ENCODE data around the gene SPC25. TPM values are rescaled to one million over a fixed set of nuclear protein-coding genes. Genes with fewer than 3 reads are reported as not detected.
A peak's percentile ranks its signal among the peaks of the same experiment; 100 is the strongest.

Gene SPC25, protein sequence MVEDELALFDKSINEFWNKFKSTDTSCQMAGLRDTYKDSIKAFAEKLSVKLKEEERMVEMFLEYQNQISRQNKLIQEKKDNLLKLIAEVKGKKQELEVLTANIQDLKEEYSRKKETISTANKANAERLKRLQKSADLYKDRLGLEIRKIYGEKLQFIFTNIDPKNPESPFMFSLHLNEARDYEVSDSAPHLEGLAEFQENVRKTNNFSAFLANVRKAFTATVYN
- polyA plus RNA-seq (2013, experiment 1 of 2), result 37.0 TPM
- 35.9 TPM for polyA plus RNA-seq (2013, experiment 2 of 2)

DNA sequence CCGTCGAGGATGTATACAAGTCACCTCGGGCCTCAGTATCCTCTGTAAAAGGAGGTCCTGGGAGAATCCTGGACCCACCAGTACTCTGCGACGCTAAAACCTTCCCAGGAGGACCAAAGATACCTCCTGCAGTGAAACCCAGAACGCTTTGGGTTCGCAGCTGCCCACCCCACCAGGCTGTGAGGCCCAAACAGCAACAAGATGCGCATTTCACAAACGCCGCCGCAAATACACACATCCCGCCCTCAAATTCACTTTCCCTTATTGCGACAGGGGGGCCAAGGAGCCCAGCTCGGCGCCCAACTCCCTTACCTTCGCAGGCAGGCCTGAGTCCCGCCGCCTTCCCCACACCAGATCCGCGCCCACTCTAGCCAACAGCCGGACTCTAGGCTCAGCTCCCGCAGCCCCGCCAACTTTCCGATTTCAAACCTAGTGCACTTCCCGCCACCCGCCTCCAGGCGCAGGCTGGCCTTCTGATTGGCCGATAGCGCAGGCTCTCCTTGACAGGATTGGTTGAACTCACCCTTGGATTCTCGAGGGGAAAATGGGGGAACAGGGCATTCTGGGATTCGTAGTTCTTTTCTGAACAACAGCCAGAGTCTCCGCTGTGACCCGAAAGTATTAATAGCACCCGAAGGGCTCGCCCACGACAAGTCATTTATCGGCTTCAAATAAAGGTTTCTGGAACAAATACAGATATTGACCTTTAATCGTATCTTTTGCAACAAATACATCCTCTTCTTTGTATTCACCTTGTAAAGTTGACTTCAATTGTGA is at the start of gene SPC25:
SPC25 (minus strand) TSS at position 425 of the 777 bp plus-strand sequence. CDS start 911 bp downstream, outside the sequence.
- Histone ChIP-seq H2AK5ac (ENCODE audit: low read length) (no peak within 1 kb of the TSS), H3K4me3 (ENCODE audit: low read length) (peak within 1 kb of the TSS; percentile 95), H4K5ac (ENCODE audit: low read length) (no peak within 1 kb of the TSS), H3K23ac (ENCODE audit: low read length) (no peak within 1 kb of the TSS), H3K36me3 (ENCODE audit: control insufficient read depth, insufficient read depth, low read length) (no peaks in the 10 kb centered on the region), H4K8ac (ENCODE audit: low read depth, low read length) (peak within 1 kb of the TSS; percentile 82), H3K4ac (ENCODE audit: low read depth, low read length) (no peak within 1 kb of the TSS), H3K18ac (ENCODE audit: low read length) (peak within 1 kb of the TSS; percentile 34), H2BK120ac (ENCODE audit: low read depth, low read length) (no peak within 1 kb of the TSS), H3K79me2 (ENCODE audit: control insufficient read depth, insufficient read depth, low read length) (peaks cover 3% of the 10 kb centered on the region), H3K79me1 (ENCODE audit: low read length) (peaks cover 4% of the 10 kb centered on the region), H3K27ac (ENCODE audit: low read depth, low read length) (no peak within 1 kb of the TSS), H3K56ac (ENCODE audit: low read length) (peak within 1 kb of the TSS; percentile 94), H2BK5ac (ENCODE audit: low read length) (no peak within 1 kb of the TSS), H3K27me3 (ENCODE audit: insufficient read depth, low read length, poor library complexity) (no peaks in the 10 kb centered on the region), H2BK15ac (replicated peaks; ENCODE audit: low read depth) (no peak within 1 kb of the TSS), H3K4me1 (ENCODE audit: control insufficient read depth, low read depth, low read length) (no peaks in the 10 kb centered on the region), H3K9ac (ENCODE audit: low read length) (peak within 1 kb of the TSS; percentile 94), H3K4me2 (ENCODE audit: low read length) (peak within 1 kb of the TSS; percentile 72)
- peak; percentile 97 for DNase-seq
- no CpG with 5 or more reads among the region's 38 CpGs for WGBS (ENCODE audit: extremely low coverage, insufficient coverage, low lambda C conversion rate)

DNA sequence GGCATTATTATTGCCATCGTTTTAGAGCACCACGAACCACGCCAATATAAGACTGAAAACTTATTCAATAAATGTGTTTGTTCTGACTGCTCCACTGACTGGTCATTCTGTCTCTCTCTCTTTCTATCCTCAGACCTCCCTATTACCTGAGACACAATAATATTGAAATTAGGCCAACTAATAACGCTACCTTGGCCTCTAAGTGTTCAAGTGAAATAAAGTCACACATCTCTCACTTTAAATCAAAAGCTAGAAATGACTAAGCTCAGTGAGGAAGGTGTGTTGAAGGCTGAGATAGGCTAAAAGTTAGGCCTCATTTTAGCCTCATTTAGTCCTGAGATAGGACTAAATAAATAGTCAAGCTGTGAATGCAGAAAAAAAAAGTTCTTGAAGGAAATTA is 49.7 kb upstream of the SPC25 start:
- H3K18ac ChIP-seq (ENCODE audit: low read length), result no peak overlapping the region
- no peak overlapping the region for H3K4ac ChIP-seq (ENCODE audit: low read depth, low read length)
- no peak overlapping the region for H3K23ac ChIP-seq (ENCODE audit: low read length)
- no peak overlapping the region for H3K9ac ChIP-seq (ENCODE audit: low read length)
- H3K36me3 ChIP-seq (ENCODE audit: control insufficient read depth, insufficient read depth, low read length), result no peaks in the 10 kb centered on the region
- H2AK5ac ChIP-seq (ENCODE audit: low read length), result no peak overlapping the region
- no peaks in the 10 kb centered on the region for H3K79me2 ChIP-seq (ENCODE audit: control insufficient read depth, insufficient read depth, low read length)
- H3K27me3 ChIP-seq (ENCODE audit: insufficient read depth, low read length, poor library complexity), result no peaks in the 10 kb centered on the region
- no CpG with 5 or more reads among the region's 4 CpGs for WGBS (ENCODE audit: extremely low coverage, insufficient coverage, low lambda C conversion rate)
- H2BK5ac ChIP-seq (ENCODE audit: low read length), result no peak overlapping the region
- no peak overlapping the region for H4K5ac ChIP-seq (ENCODE audit: low read length)
- DNase-seq, result no peak
- H3K27ac ChIP-seq (ENCODE audit: low read depth, low read length), result no peak overlapping the region
- no peak overlapping the region for H4K8ac ChIP-seq (ENCODE audit: low read depth, low read length)
- no peak overlapping the region for H3K4me2 ChIP-seq (ENCODE audit: low read length)
- no peaks in the 10 kb centered on the region for H3K79me1 ChIP-seq (ENCODE audit: low read length)
- H2BK120ac ChIP-seq (ENCODE audit: low read depth, low read length), result no peak overlapping the region
- H2BK15ac ChIP-seq (replicated peaks; ENCODE audit: low read depth), result no peak overlapping the region
- no peak overlapping the region for H3K4me3 ChIP-seq (ENCODE audit: low read length)
- peaks cover 2% of the 10 kb centered on the region for H3K4me1 ChIP-seq (ENCODE audit: control insufficient read depth, low read depth, low read length)
- no peak overlapping the region for H3K56ac ChIP-seq (ENCODE audit: low read length)

DNA sequence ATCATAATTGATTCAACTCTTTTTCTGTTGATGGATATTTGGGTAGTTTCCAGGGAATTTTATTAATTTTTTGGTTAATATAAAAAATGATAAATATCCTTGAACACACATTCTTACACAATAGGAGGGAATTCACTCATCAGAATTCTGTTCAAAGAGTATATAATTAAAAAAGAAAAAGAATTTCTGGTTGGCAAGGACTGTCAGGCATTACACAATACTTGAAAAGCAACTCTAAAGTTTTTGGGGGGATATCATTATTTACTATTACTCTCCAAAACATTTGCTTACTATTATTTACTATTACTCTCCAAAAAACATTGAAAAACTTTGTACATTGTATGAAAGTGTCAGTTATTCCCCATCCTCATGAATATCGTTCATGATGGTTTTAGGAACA is 48.8 kb upstream of the SPC25 start:
- Histone ChIP-seq H3K27me3 (ENCODE audit: insufficient read depth, low read length, poor library complexity) (no peaks in the 10 kb centered on the region), H3K4ac (ENCODE audit: low read depth, low read length) (no peak overlapping the region), H3K23ac (ENCODE audit: low read length) (no peak overlapping the region), H4K8ac (ENCODE audit: low read depth, low read length) (no peak overlapping the region), H3K4me1 (ENCODE audit: control insufficient read depth, low read depth, low read length) (peaks cover 2% of the 10 kb centered on the region), H3K18ac (ENCODE audit: low read length) (no peak overlapping the region), H3K4me3 (ENCODE audit: low read length) (no peak overlapping the region), H3K36me3 (ENCODE audit: control insufficient read depth, insufficient read depth, low read length) (no peaks in the 10 kb centered on the region), H3K56ac (ENCODE audit: low read length) (no peak overlapping the region), H2BK120ac (ENCODE audit: low read depth, low read length) (no peak overlapping the region), H4K5ac (ENCODE audit: low read length) (no peak overlapping the region), H3K79me1 (ENCODE audit: low read length) (no peaks in the 10 kb centered on the region), H2BK5ac (ENCODE audit: low read length) (no peak overlapping the region), H3K27ac (ENCODE audit: low read depth, low read length) (no peak overlapping the region), H2BK15ac (replicated peaks; ENCODE audit: low read depth) (no peak overlapping the region), H2AK5ac (ENCODE audit: low read length) (no peak overlapping the region), H3K4me2 (ENCODE audit: low read length) (no peak overlapping the region), H3K79me2 (ENCODE audit: control insufficient read depth, insufficient read depth, low read length) (no peaks in the 10 kb centered on the region), H3K9ac (ENCODE audit: low read length) (no peak overlapping the region)
- no CpG with 5 or more reads among the region's 1 CpG for WGBS (ENCODE audit: extremely low coverage, insufficient coverage, low lambda C conversion rate)
- no peak for DNase-seq

DNA sequence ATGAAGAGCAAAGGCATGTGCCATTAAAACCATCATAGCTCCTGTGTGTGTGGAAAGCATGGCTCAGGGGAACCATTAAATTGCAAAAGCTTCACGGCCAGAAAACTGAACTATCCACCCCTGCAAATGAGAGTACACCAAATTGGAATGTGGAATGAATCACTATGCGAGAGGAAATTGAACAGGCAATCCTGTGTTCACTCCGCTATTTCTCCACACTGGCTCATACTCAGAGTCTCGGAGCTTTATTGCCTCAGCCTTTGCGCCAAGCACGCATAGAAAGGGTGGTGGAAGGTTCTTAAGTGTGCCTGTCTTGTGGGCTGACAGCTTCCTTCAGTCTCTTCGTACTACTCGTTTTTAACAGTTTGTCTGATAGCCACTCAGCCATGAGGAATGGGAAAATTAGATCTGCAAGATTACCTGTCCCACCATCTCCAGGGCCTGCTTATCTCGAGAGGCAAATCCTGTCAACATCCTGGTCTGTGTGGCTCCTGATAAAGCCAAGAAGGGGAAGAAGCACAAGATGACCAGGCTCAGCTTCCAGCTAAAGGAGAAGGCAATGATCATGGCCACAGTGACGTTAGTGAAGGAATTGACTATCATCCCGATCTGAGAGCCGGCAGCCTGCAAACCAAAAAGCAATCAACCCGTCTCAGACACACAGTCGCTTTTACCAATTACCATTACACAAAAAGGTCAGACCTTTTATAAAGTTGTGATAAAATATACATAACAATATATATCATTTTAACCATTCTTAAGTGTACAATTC is 45.8 kb upstream of the SPC25 start:
- peaks cover 2% of the 10 kb centered on the region for H3K4me1 ChIP-seq (ENCODE audit: control insufficient read depth, low read depth, low read length)
- H2AK5ac ChIP-seq (ENCODE audit: low read length), result no peak overlapping the region
- H3K4me2 ChIP-seq (ENCODE audit: low read length), result no peak overlapping the region
- no peak overlapping the region for H3K9ac ChIP-seq (ENCODE audit: low read length)
- no peak overlapping the region for H4K8ac ChIP-seq (ENCODE audit: low read depth, low read length)
- no peaks in the 10 kb centered on the region for H3K27me3 ChIP-seq (ENCODE audit: insufficient read depth, low read length, poor library complexity)
- no peak overlapping the region for H3K56ac ChIP-seq (ENCODE audit: low read length)
- no peak overlapping the region for H3K4me3 ChIP-seq (ENCODE audit: low read length)
- H3K23ac ChIP-seq (ENCODE audit: low read length), result no peak overlapping the region
- no peaks in the 10 kb centered on the region for H3K79me2 ChIP-seq (ENCODE audit: control insufficient read depth, insufficient read depth, low read length)
- H2BK5ac ChIP-seq (ENCODE audit: low read length), result peak overlapping the region; percentile 34
- no peak overlapping the region for H3K18ac ChIP-seq (ENCODE audit: low read length)
- H3K79me1 ChIP-seq (ENCODE audit: low read length), result no peaks in the 10 kb centered on the region
- H3K36me3 ChIP-seq (ENCODE audit: control insufficient read depth, insufficient read depth, low read length), result no peaks in the 10 kb centered on the region
- no peak overlapping the region for H2BK15ac ChIP-seq (replicated peaks; ENCODE audit: low read depth)
- WGBS (ENCODE audit: extremely low coverage, insufficient coverage, low lambda C conversion rate), result no CpG with 5 or more reads among the region's 14 CpGs
- H3K4ac ChIP-seq (ENCODE audit: low read depth, low read length), result no peak overlapping the region
- DNase-seq, result peak; percentile 89
- H3K27ac ChIP-seq (ENCODE audit: low read depth, low read length), result no peak overlapping the region
- H2BK120ac ChIP-seq (ENCODE audit: low read depth, low read length), result no peak overlapping the region
- H4K5ac ChIP-seq (ENCODE audit: low read length), result no peak overlapping the region

DNA sequence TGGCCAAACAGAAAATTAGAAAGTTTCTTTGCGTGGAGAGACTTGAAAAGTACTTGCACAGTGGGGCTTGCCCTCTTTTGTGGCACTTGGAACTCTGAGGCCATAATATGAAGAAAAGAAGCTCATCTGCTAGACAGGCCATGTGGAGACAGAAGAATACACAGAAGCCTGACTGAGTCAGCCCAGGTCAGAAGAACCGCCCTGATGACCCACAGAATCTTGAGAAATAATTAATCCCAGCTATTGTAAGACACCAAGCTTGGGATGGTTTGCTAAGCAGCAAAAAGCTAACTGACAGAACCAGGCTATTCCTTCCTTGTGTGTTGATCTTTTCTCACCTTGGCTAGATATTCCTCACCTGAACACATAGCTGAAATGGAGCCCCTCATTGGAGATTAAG is 44.6 kb upstream of the SPC25 start:
- no CpG with 5 or more reads among the region's 2 CpGs for WGBS (ENCODE audit: extremely low coverage, insufficient coverage, low lambda C conversion rate)
- Histone ChIP-seq H3K27ac (ENCODE audit: low read depth, low read length) (no peak overlapping the region), H3K56ac (ENCODE audit: low read length) (no peak overlapping the region), H2BK120ac (ENCODE audit: low read depth, low read length) (no peak overlapping the region), H3K79me1 (ENCODE audit: low read length) (no peaks in the 10 kb centered on the region), H2BK15ac (replicated peaks; ENCODE audit: low read depth) (no peak overlapping the region), H3K27me3 (ENCODE audit: insufficient read depth, low read length, poor library complexity) (no peaks in the 10 kb centered on the region), H3K23ac (ENCODE audit: low read length) (no peak overlapping the region), H3K18ac (ENCODE audit: low read length) (no peak overlapping the region), H4K5ac (ENCODE audit: low read length) (no peak overlapping the region), H3K79me2 (ENCODE audit: control insufficient read depth, insufficient read depth, low read length) (no peaks in the 10 kb centered on the region), H3K4me2 (ENCODE audit: low read length) (no peak overlapping the region), H2AK5ac (ENCODE audit: low read length) (no peak overlapping the region), H3K4me1 (ENCODE audit: control insufficient read depth, low read depth, low read length) (peaks cover 9% of the 10 kb centered on the region), H3K9ac (ENCODE audit: low read length) (no peak overlapping the region), H4K8ac (ENCODE audit: low read depth, low read length) (no peak overlapping the region), H3K4me3 (ENCODE audit: low read length) (no peak overlapping the region), H2BK5ac (ENCODE audit: low read length) (no peak overlapping the region), H3K36me3 (ENCODE audit: control insufficient read depth, insufficient read depth, low read length) (no peaks in the 10 kb centered on the region), H3K4ac (ENCODE audit: low read depth, low read length) (no peak overlapping the region)
- DNase-seq, result no peak
